Testis (tissue), 2 donors: Measurements from ENCODE around the gene RMND1.

Source experiments
- POLR2A ChIP-seq: fragments of 450-650 bp; IDR thresholded peaks from one replicate; pipeline ENCODE4 v1.6.1; 2017; ENCODE audit warnings: antibody characterized with exemption, mild to moderate bottlenecking, moderate library complexity
- TF ChIP-seq, protein P1 (sequence below), 3 experiments: fragments of 450-650 bp in 2 of 3; fragments of 200-600 bp in 1 of 3; sonication (generic) in 1 of 3; IDR thresholded peaks; one replicate each; pipeline ENCODE4 v1.5.1; 2016 to 2019; ENCODE audit warnings: antibody characterized with exemption in 3 of 3, mild to moderate bottlenecking in 2 of 3, moderate library complexity in 1 of 3

DNA sequence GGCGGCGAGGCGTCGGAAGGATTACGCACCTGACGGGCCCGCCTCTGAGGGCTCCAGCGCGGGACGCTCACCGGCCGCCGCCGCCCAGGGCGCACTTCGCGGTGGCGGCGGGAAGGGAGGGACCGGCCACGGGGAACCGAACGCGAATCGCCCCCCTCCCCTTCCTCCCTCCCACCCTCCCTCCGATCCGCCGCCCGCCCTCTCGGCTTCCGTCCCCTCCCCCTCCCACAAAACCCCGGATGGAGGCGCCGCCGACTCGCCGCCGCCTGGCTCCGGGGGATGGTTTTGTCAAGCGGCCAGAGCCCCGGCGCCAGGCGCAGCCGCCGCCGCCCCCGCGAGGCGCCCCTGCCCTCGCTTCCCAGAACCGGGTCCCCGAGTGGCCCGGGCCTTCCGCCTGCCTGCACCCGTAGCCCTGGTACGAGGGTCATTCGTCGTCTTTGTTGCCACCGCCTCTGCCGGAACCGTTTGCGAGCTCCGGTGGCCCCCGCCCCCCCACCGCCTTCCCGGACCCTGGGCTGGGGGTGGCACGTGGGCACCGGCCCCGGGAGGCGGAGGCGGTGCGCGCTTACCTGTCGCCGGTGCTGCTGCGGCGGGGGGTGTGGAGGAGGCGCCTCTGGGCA is 61.0 kb downstream of the RMND1 start:
- TF ChIP-seq, protein P1, sequence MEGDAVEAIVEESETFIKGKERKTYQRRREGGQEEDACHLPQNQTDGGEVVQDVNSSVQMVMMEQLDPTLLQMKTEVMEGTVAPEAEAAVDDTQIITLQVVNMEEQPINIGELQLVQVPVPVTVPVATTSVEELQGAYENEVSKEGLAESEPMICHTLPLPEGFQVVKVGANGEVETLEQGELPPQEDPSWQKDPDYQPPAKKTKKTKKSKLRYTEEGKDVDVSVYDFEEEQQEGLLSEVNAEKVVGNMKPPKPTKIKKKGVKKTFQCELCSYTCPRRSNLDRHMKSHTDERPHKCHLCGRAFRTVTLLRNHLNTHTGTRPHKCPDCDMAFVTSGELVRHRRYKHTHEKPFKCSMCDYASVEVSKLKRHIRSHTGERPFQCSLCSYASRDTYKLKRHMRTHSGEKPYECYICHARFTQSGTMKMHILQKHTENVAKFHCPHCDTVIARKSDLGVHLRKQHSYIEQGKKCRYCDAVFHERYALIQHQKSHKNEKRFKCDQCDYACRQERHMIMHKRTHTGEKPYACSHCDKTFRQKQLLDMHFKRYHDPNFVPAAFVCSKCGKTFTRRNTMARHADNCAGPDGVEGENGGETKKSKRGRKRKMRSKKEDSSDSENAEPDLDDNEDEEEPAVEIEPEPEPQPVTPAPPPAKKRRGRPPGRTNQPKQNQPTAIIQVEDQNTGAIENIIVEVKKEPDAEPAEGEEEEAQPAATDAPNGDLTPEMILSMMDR (IDR thresholded peaks at IDR 0.05), result no peak
- TF ChIP-seq POLR2A, result no peak
